ENCODE results near the gene ZNF302. TPM values are rescaled to one million over a fixed set of nuclear protein-coding genes. Genes with fewer than 3 reads are reported as not detected.

ZNF302 gene
- total RNA-seq, 1 donor from 2014 or later: 45.6 TPM

- peaks cover 29% of the 10 kb centered on the region for H3K9me3 ChIP-seq (replicated peaks)
- no peak for DNase-seq
- peak overlapping the region; percentile 100 for H3K27ac ChIP-seq (replicated peaks)
- H3K4me1 ChIP-seq: peaks cover 56% of the 10 kb centered on the region
- no peak for TF ChIP-seq CTCF (IDR thresholded peaks at IDR 0.05; ENCODE audit: borderline replicate concordance)
- H3K27me3 ChIP-seq (ENCODE audit: low read depth): no peaks in the 10 kb centered on the region
- intact Hi-C loops (cut with micrococcal nuclease): no loop called here
- H3K4me3 ChIP-seq: peak overlapping the region; percentile 92
- peaks cover 45% of the 10 kb centered on the region for H3K36me3 ChIP-seq
Measured at GRCh38 chr19:34734537-34735103, 57.1 kb downstream of the ZNF302 start.

Other genes starting within 250 kb of the ZNF302 start
- gene UBA2, start 249.3 kb upstream of the ZNF302 start, total RNA-seq: 44.0 TPM
- gene WTIP, start 195.9 kb upstream of the ZNF302 start, total RNA-seq: 19.5 TPM
- gene SCGB2B2, start 519 bp upstream of the ZNF302 start, total RNA-seq: not detected
- 23.3 TPM for gene ZNF181, start 56.6 kb downstream of the ZNF302 start, total RNA-seq
- 4.4 TPM for gene ZNF599, start 95.5 kb downstream of the ZNF302 start, total RNA-seq
- gene ZNF30, start 249.2 kb downstream of the ZNF302 start, total RNA-seq: 2.5 TPM

Data from left ventricle myocardium inferior (tissue), 1 donor.